Measurements from ENCODE around the gene ACAT2. TPM values are rescaled to one million over a fixed set of nuclear protein-coding genes. Genes with fewer than 3 reads are reported as not detected.

Gene ACAT2
- 169 and 192 TPM in 2 replicates for total RNA-seq

DNA sequence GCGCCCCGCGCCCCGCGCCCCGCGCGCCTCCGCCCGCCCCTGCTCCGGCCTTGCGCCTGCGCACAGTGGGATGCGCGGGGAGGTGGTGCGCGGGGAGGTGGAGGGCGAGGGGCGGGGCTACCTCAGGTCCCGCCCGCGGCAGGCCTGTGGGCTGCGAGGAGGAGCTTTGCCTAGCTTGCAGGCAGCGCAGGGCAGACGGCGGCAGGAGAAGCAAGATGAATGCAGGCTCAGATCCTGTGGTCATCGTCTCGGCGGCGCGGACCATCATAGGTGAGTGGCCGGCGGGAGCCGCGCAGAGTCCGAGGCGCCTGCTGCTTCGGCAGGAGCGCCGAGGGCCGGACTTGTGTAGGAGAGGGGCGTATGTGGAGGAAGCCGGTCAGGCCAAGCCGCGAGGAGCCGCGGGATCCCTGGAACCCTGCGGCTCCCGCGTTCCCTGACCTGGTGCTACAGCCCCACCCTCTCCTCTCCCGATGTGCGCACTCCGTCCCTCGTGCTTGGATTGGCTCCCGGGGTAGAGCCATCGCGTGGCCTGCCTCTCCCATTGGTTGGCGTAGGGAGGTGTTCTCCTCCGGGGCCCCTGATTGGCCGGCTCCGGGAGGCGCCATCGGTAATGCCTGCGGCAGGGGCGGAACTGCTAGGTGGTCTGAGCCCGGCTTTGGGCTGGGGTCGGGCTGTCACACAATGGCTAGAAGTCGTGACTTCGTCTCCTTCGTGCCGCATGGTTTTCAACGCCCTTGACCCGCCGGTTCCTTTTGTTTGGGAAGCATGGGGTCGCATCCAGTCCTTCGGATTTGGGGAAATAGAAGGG, at the start of gene ACAT2:
Gene ACAT2 (plus strand): TSS at position 173 of the 808 bp plus-strand sequence. CDS start 43 bp downstream, at position 216.

DNA sequence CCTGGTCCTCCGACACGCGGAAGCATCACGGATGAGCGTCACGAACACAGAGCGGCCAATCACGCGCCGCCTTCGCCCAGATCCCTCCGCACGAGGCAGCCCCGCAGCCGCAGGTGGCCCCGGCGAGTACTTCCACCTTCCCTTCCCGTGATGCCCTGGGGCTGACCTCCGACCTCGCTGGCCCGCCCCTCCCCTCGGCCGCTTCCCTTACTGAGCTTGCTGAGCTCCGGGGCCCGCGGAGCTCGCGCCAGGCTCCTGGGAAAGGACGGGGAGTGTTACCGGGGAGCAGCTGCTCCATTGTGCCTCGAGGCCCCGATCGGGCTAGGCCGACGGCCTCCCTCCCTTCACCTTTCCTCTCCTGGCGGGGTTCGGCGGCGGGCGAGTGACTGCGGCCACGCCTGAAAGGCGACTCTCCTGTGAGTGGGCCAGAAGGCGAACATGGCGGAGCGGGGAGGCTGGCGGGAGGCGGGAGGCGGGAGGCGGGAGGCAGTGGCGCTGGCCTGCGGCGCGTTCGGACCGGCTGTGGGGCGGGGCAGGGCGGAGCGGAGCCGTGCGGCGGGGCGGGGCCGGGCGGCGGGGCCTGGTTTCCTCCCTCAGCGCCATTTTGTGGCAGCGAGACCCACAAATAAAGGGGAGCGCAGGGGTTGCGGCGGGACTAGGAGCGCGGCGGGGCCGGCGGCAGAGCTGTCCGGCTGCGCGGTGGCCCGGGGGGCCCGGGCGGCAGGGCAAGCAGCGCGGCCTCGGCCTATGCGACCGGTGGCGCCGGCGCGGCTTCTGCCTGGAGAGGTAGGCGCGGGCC, 34.7 kb upstream of the ACAT2 start, which contains the start of gene WTAP:
Gene WTAP (plus strand): TSS at position 589 of the 799 bp plus-strand sequence. CDS start 8,760 bp downstream, outside the sequence.

DNA sequence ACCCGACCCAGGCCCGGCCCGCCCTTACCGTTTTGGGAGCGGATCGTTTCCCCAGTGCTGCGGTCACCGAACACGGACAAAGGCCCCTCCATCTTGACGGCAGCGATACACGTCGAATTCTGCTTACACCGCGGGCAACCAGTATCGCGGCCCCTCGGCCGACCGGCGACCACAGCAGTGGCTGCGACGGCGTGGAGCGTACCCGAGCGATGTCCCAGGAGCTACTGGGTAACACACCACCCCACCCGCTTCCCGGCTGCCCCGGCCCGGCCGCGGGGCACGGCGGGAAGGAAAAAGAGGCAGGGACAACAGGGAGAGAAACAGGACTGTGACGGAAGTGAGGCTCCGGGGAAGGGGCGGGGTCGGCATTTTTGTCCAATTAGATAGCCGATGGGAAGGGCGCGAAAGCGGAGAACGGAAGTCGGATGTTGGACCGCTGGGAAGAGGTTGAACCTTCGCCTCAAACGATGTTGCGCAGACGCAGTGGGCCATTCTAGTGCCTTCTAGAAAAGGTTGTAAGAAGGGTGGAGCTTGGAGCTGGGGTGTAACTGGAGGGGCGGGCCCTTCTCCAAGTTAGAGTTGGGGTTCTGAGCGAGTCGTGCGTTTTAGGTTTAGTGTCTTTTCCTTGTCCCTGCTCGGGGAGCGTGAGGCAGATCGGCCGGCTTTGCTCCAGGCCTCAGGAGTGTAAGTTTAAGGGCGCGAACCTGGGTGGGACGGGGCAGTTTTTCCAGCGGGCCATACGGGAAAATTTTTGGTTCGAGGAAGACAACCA, 27.7 kb downstream of the ACAT2 start, which contains the start of gene TCP1:
Gene TCP1 (minus strand): TSS at position 226 of the 772 bp plus-strand sequence. CDS start 134 bp downstream, at position 92.

DNA sequence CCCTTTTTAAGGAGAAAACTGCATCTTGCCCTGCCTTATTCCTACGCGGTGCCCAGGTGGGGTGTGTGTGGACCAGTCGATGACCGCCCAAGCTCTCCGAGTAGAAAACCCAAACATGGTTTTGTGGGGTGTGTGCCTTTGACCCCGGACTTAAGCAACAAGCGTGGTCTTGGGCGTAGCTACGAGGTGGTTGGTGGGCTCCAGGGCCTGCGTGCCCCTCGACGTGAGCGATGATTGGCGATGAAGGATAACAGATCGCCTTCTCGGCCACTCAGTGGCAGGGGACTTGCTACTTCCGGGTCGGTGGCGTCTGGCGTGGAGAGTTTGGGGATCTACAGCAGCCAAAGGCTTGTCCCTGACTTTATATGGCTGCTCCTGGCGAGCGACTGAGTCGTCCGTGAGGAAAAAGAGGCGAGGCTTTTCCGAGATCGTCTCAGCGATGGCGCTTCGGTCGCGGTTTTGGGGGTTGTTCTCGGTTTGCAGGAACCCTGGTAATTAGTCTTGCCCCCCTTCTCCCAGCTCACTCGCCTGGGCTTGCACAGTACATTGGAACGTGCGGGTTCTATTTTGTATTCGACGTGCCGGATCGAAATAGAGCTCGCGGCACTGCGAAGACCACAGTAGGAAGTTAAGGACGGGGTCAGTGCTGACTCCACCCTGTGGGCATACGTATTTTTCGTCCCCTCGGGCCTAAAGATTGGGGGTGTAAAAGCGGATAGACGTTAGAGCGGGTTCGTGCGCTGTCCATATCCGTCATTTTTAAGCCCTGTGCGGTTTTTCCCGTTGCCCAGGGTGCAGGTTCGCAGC, 28.5 kb downstream of the ACAT2 start, which contains the start of gene MRPL18:
Gene MRPL18 (plus strand): TSS at position 319 of the 807 bp plus-strand sequence. CDS start 121 bp downstream, at position 440.

DNA sequence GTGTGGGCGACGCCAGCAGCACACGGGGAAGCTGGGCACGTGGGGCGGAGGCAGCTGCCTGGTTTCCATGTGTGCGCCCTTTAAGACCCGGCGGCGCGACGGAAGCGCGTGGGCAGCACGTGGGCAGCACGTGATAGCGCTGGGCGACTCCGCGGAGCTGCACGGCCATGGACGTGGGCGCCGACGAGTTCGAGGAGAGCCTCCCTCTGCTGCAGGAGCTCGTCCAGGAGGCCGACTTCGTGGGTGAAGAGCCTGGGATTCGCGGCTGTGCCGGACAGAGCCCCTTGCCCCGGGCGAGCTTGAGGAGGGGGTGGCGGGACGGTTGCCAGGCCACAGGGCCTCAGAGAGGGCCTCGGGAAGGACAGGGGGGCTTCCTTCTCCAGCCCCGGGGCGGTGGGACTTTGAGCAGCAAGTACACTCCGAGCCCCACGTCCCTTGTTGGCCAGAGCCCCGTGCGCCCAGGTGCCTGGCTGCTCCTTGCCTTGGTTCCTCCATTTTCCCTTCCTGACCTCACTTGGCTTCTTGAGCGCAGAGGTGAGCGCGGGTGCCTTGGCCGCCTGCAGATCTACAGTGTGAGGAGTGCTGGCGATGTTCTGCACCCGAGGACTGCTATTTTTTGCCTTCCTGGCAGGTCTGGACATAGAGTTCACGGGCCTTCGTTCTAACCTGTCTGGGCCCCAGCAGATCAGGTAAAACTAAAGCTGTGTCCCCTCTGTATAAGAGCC, 38.5 kb downstream of the ACAT2 start, which contains the start of gene PNLDC1:
Gene PNLDC1 (plus strand): TSS at position 136 of the 725 bp plus-strand sequence. CDS start 32 bp downstream, at position 168.

Other genes starting within 250 kb of the ACAT2 start
- 156 and 195 TPM in 2 replicates for gene SOD2, start 68.8 kb upstream of the ACAT2 start, total RNA-seq
- 57.6 and 69.3 TPM in 2 replicates for gene WTAP, start 34.5 kb upstream of the ACAT2 start, total RNA-seq
- gene TCP1, start 27.6 kb downstream of the ACAT2 start, total RNA-seq: 171 and 301 TPM in 2 replicates
- gene MRPL18, start 28.4 kb downstream of the ACAT2 start, total RNA-seq: 108 and 142 TPM in 2 replicates
- 0.94 TPM in 1 of 2 replicates, not detected in the other for gene PNLDC1, start 38.2 kb downstream of the ACAT2 start, total RNA-seq
- not detected in 2 replicates for gene MAS1, start 128.9 kb downstream of the ACAT2 start, total RNA-seq
- gene IGF2R, start 207.0 kb downstream of the ACAT2 start, total RNA-seq: 37.1 and 57.4 TPM in 2 replicates

Measured in hair follicular keratinocyte (primary cell).